Right renal cortex interstitium (tissue), 3 donors: ENCODE results near the gene RAB43. TPM values are rescaled to one million over a fixed set of nuclear protein-coding genes. Genes with fewer than 3 reads are reported as not detected.
"Not testable (repeated sequence)": the region's sequence is repeated elsewhere in the genome, so short reads cannot be mapped to it uniquely, and the experiment has no call there.

Experiments used
- DNase-seq, 3 donors: peaks; one replicate each; pipeline ENCODE4 v3.0.0-alpha.2; 2013; ENCODE audit warnings: low read depth in 3 of 3, low spot score in 2 of 3
- polyA plus RNA-seq, 3 donors: library from polyadenylated mRNA; unstranded; fragments of 120-200 nt; gene quantifications; one replicate each; pipeline ENCODE4 v1.2.1, GENCODE V29; 2013; ENCODE audit not compliant: insufficient read length in 3 of 3

RAB43 gene
- polyA plus RNA-seq, 3 donors, result 4.0 to 5.6 (median 5.3) TPM

- DNase-seq, result no peak
Measured at GRCh38 chr3:129100274-129100673, 21.3 kb downstream of the RAB43 start.

GRCh38 chr3:129095285-129095684, 26.3 kb downstream of the RAB43 start:
- no peak for DNase-seq

GRCh38 chr3:129088312-129088711, 33.3 kb downstream of the RAB43 start:
- DNase-seq, result not testable (repeated sequence)

GRCh38 chr3:129087904-129088303, 33.7 kb downstream of the RAB43 start:
- DNase-seq, result not testable (repeated sequence)

GRCh38 chr3:129087138-129087702, 34.4 kb downstream of the RAB43 start:
- no peak for DNase-seq

- DNase-seq, result no peak
Measured at GRCh38 chr3:129085818-129086217, 35.8 kb downstream of the RAB43 start.

GRCh38 chr3:129085165-129085715, 36.4 kb downstream of the RAB43 start:
- no peak for DNase-seq

GRCh38 chr3:129084501-129084900, 37.1 kb downstream of the RAB43 start:
- no peak for DNase-seq

GRCh38 chr3:129082026-129082425, 39.6 kb downstream of the RAB43 start:
- no peak for DNase-seq

GRCh38 chr3:129081503-129081902, 40.1 kb downstream of the RAB43 start:
- no peak for DNase-seq

GRCh38 chr3:129078510-129078909, 43.1 kb downstream of the RAB43 start:
- no peak for DNase-seq

- no peak for DNase-seq
Measured at GRCh38 chr3:129077222-129077621, 44.4 kb downstream of the RAB43 start.

GRCh38 chr3:129070086-129070885, 51.3 kb downstream of the RAB43 start:
- no peak for DNase-seq

GRCh38 chr3:129069313-129070085, 52.1 kb downstream of the RAB43 start:
- not testable (repeated sequence) for DNase-seq

GRCh38 chr3:129068291-129068886, 53.2 kb downstream of the RAB43 start:
- DNase-seq, result no peak

- DNase-seq, result not testable (repeated sequence)
Measured at GRCh38 chr3:129067719-129068118, 53.9 kb downstream of the RAB43 start.

- no peak for DNase-seq
Measured at GRCh38 chr3:129065720-129066073, 55.9 kb downstream of the RAB43 start.

GRCh38 chr3:129065016-129065719, 56.4 kb downstream of the RAB43 start:
- DNase-seq, result no peak

- no peak for DNase-seq
Measured at GRCh38 chr3:129063841-129064482, 57.6 kb downstream of the RAB43 start.
